Lower leg skin (tissue), 3 donors: ENCODE data around the gene SLC44A2.

Experiments used
- POLR2A ChIP-seq, 2 donors: fragments of 450-650 bp; IDR thresholded peaks; one replicate each; pipeline ENCODE4 v1.6.1; 2016 to 2017; ENCODE audit warnings: antibody characterized with exemption in 2 of 2, mild to moderate bottlenecking in 1 of 2, moderate library complexity in 1 of 2
- TF ChIP-seq, protein P1 (sequence below), 3 donors: fragments of 450-650 bp; IDR thresholded peaks; one replicate each; pipeline ENCODE4 v1.5.1; 2016; ENCODE audit warnings: antibody characterized with exemption in 3 of 3, mild to moderate bottlenecking in 3 of 3, moderate library complexity in 2 of 3

DNA sequence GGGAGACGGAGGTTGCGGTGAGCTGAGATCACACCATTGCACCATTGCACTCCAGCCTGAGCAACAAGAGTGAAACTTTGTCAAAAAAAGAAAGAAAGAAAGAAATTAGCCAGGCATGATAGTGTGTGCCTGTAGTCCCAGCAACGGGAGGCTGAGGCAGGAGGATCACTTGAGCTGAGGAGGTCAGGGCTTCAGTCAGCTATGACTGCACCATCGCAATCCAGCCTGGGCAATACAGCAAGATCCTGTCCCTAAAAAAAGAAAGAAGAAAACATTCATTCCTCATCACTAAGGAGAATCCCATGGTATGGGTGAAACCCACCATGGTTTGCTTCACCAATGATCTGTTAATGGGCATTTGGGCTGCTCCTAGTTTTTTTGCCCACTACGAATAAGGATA is 25.2 kb upstream of the SLC44A2 start:
- TF ChIP-seq, protein P1, sequence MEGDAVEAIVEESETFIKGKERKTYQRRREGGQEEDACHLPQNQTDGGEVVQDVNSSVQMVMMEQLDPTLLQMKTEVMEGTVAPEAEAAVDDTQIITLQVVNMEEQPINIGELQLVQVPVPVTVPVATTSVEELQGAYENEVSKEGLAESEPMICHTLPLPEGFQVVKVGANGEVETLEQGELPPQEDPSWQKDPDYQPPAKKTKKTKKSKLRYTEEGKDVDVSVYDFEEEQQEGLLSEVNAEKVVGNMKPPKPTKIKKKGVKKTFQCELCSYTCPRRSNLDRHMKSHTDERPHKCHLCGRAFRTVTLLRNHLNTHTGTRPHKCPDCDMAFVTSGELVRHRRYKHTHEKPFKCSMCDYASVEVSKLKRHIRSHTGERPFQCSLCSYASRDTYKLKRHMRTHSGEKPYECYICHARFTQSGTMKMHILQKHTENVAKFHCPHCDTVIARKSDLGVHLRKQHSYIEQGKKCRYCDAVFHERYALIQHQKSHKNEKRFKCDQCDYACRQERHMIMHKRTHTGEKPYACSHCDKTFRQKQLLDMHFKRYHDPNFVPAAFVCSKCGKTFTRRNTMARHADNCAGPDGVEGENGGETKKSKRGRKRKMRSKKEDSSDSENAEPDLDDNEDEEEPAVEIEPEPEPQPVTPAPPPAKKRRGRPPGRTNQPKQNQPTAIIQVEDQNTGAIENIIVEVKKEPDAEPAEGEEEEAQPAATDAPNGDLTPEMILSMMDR (IDR thresholded peaks at IDR 0.05) = no peak
- TF ChIP-seq POLR2A (IDR thresholded peaks at IDR 0.05) = no peak
